ENCODE results near the gene STK24. TPM values are rescaled to one million over a fixed set of nuclear protein-coding genes. Genes with fewer than 3 reads are reported as not detected.

Gene STK24
- total and polyA plus RNA-seq, 2 of the 8 experiments (the other 6 are each of a cell fraction or from before 2014, with no cell fraction given), result 62.8 to 143 TPM

DNA sequence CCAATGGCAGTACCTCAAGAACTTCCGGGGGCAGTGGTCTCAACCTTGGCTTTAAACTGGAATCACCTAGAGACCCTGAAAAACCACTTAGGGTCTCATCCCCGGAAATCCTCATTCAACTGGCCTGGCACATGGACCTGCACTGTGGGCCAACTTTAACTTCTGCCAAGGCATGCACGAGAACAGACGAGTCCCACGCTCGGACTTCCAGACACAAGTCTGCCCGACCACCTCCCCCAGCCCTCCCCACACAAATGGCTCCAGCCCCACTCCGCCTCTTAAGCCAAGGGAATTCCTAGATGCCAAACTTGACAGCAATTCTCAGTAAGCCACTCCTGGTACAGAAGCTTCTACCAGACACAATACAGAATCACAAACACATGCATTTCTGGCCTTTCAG lies 114.0 kb downstream of the STK24 start:
- TF ChIP-seq TCF12 (IDR thresholded peaks at IDR 0.05; ENCODE audit: low read depth, low read length) (no peak), NRF1 (IDR thresholded peaks at IDR 0.05; ENCODE audit: low read depth, low read length) (no peak), FOSL1 (IDR thresholded peaks at IDR 0.05; ENCODE audit: insufficient read depth, low read depth, low read length) (no peak), JUN (IDR thresholded peaks at IDR 0.05; ENCODE audit: low read depth, low read length) (no peak)
- Histone ChIP-seq H3K27me3 (replicated peaks in 1 of 4; ENCODE audit: control insufficient read depth in 3 of 4, extremely low read depth in 1 of 4, insufficient read depth in 3 of 4, low read length in 3 of 4) (no peaks in the 10 kb centered on the region), H3K27ac (ENCODE audit: low read depth, low read length) (no peak overlapping the region), H4K20me1 (replicated peaks in 1 of 2; ENCODE audit: control insufficient read depth in 1 of 2, insufficient read depth in 2 of 2, low read length in 2 of 2) (peaks cover 7 to 18% of the 10 kb centered on the region in 2 experiments), H3K14ac (ENCODE audit: insufficient read length) (no peak overlapping the region), H2BK5ac (ENCODE audit: low read depth, low read length) (no peak overlapping the region; the same call in 1 of the 2 replicates), H4K8ac (ENCODE audit: extremely low read depth, insufficient read depth, low read length) (no peak overlapping the region), H3K18ac (ENCODE audit: extremely low read depth, low read length) (no peak overlapping the region), H3K79me1 (ENCODE audit: low read depth, low read length) (peaks cover 12% of the 10 kb centered on the region), H3K4ac (replicated peaks; ENCODE audit: insufficient read length, low read depth, low read length) (no peak overlapping the region), H3K36me3 (ENCODE audit: control insufficient read depth in 2 of 4, insufficient read depth in 4 of 4, low read length in 3 of 4) (peaks cover 11 to 44% (median 18%) of the 10 kb centered on the region in 4 experiments), H2AFZ (ENCODE audit: low read length) (no peak overlapping the region), H3K9me3 (ENCODE audit: insufficient read depth in 2 of 2, low read depth in 1 of 2, low read length in 1 of 2) (no peaks in the 10 kb centered on the region), H3K79me2 (ENCODE audit: control insufficient read depth in 1 of 2, insufficient read depth in 2 of 2, low read length in 2 of 2) (peaks cover 0 to 20% of the 10 kb centered on the region in 2 experiments; a peak in 2 of 4 replicates), H4K91ac (replicated peaks; ENCODE audit: insufficient read length, low read length) (no peak overlapping the region), H3K56ac (replicated peaks; ENCODE audit: insufficient read length, low read depth, low read length) (no peak overlapping the region), H3K9ac (replicated peaks in 1 of 4; ENCODE audit: extremely low read depth in 1 of 4, low read depth in 3 of 4, low read length in 3 of 4) (no peak overlapping the region; a peak in 1 of 7 replicates), H3K23ac (ENCODE audit: insufficient read length) (no peak overlapping the region), H3K4me1 (replicated peaks in 1 of 4; ENCODE audit: control insufficient read depth in 3 of 4, insufficient read depth in 4 of 4, low read length in 3 of 4) (peaks cover 0 to 3% (median 1%) of the 10 kb centered on the region in 4 experiments; a peak in 1 of 7 replicates), H2BK15ac (ENCODE audit: low read length) (no peak overlapping the region), H4K5ac (ENCODE audit: insufficient read length, low read depth, low read length) (no peak overlapping the region), H3K23me2 (ENCODE audit: low read depth, low read length) (no peaks in the 10 kb centered on the region), H2BK120ac (replicated peaks; ENCODE audit: low read depth, low read length) (no peak overlapping the region), H3K4me2 (ENCODE audit: insufficient read depth in 1 of 2, low read depth in 2 of 2, low read length in 2 of 2) (no peak overlapping the region), H2BK20ac (ENCODE audit: low read length) (no peak overlapping the region), H3K4me3 (ENCODE audit: extremely low read depth in 1 of 4, insufficient read depth in 2 of 4, low read depth in 3 of 4, low read length in 4 of 4) (no peak overlapping the region), H2BK12ac (ENCODE audit: low read depth, low read length) (no peak overlapping the region), H2AK5ac (ENCODE audit: low read depth, low read length) (no peak overlapping the region)
- WGBS, 2 experiments (ENCODE audit: extremely low coverage in 1 of 2, insufficient coverage in 1 of 2, insufficient read length in 1 of 2, insufficient replicate concordance in 2 of 2, low coverage in 1 of 2, low lambda C conversion rate in 2 of 2, missing lambda C conversion rate in 1 of 2), result 94% methylated on average over 8 of the region's 8 CpGs; no CpG with 5 or more reads in 1 of the 2 experiments
- ChIA-PET POLR2A (ENCODE audit: partially characterized antibody) (interaction anchor here (0.9 kb wide), 1 partner anchor 64 kb away, joined by 3 read pairs; no protein-coding TSS in a partner anchor), CTCF (ENCODE audit: partially characterized antibody) (interaction anchor here (0.6 to 9.6 kb wide), 4 partner anchors 12 to 66 kb away, joined by 3 to 115 read pairs (median 4); no protein-coding TSS in a partner anchor)
- FAIRE-seq (no peak), DNase-seq (ENCODE audit: low read depth in 1 of 2, low spot score in 2 of 2) (no peak)
